Endothelial cell of umbilical vein (primary cell): ENCODE measurements around the gene QSER1. TPM values are rescaled to one million over a fixed set of nuclear protein-coding genes. Genes with fewer than 3 reads are reported as not detected.

Experiments used
- BruUV-seq: library from RNA; stranded (reverse); fragments of 400-500 nt; replicated peaks from 2 replicates; lab custom pipeline; 2021; lab: Mats Ljungman, UMichigan
- CTCF ChIA-PET: fragments of 300-600, 350-600 bp; sonication (Branson Sonifier 250); formaldehyde crosslinking; loops from one replicate; lab custom pipeline; 2021; ENCODE audit warnings: antibody characterized with exemption, inconsistent platforms; lab: Charles Lee
- POLR2A ChIA-PET: fragments of 300-600, 350-600 bp; sonication (Branson Sonifier 250); formaldehyde crosslinking; loops from one replicate; lab custom pipeline; 2021; ENCODE audit warnings: antibody characterized with exemption, inconsistent platforms; lab: Charles Lee
- DNase-seq: peaks from one replicate; pipeline ENCODE4 v3.0.0-alpha.2; 2011; ENCODE audit warnings: low read depth, low spot score
- FAIRE-seq: peaks from 2 replicates; lab custom pipeline; 2011; peaks lifted over from hg19 to GRCh38; lab: Jason Lieb, UNC
- H2AFZ ChIP-seq: 2 replicates; pipeline ENCODE4 v1.6.0; 2012; ENCODE audit warnings: low read depth, low read length, control low read depth, inconsistent platforms
- H3K27ac ChIP-seq: 2 replicates; pipeline ENCODE4 v1.5.1; 2011; ENCODE audit warnings: low read depth, mild to moderate bottlenecking, control low read depth, low read length, moderate library complexity; ENCODE audit not compliant: insufficient read depth
- H3K27me3 ChIP-seq, 2 experiments: 2 replicates each; pipeline versions ENCODE4 v1.6.0 to v1.6.1; 2011; ENCODE audit warnings: low read length in 2 of 2, mixed read lengths in 1 of 2; ENCODE audit not compliant: control insufficient read depth in 2 of 2, insufficient read depth in 2 of 2
- H3K36me3 ChIP-seq, 2 experiments: 2 replicates in 1 of 2; 3 replicates in 1 of 2; pipeline ENCODE4 v1.5.1; 2011; ENCODE audit warnings: low read length in 2 of 2, mild to moderate bottlenecking in 1 of 2, moderate library complexity in 1 of 2; ENCODE audit not compliant: control insufficient read depth in 2 of 2, insufficient read depth in 2 of 2; ENCODE audit errors: extremely low read depth in 1 of 2
- H3K4me1 ChIP-seq: 3 replicates; pipeline ENCODE4 v1.5.1; 2011; ENCODE audit warnings: mild to moderate bottlenecking, low read length; ENCODE audit not compliant: control insufficient read depth, insufficient read depth; ENCODE audit errors: extremely low read depth
- H3K4me2 ChIP-seq: 2 replicates; pipeline ENCODE4 v1.6.1; 2011; ENCODE audit warnings: low read length, control low read depth, mixed read lengths; ENCODE audit not compliant: insufficient read depth
- H3K4me3 ChIP-seq, 3 experiments: fragments of 200-600 bp in 1 of 3; sonication (generic), shearing (Covaris generic) in 1 of 3; replicated peaks in 1 of 3; 2 replicates each; pipeline ENCODE4 v1.5.1; 2011 to 2016; ENCODE audit warnings: control low read depth in 3 of 3, low read length in 3 of 3, mild to moderate bottlenecking in 2 of 3, inconsistent platforms in 1 of 3, low read depth in 1 of 3, moderate library complexity in 1 of 3; ENCODE audit not compliant: insufficient read depth in 1 of 3
- H3K79me2 ChIP-seq: 2 replicates; pipeline ENCODE4 v1.6.0; 2012; ENCODE audit warnings: low read length, inconsistent platforms; ENCODE audit not compliant: control insufficient read depth, insufficient read depth
- H3K9ac ChIP-seq: replicated peaks from 2 replicates; pipeline ENCODE3; 2011; ENCODE audit warnings: low read length, control low read depth; ENCODE audit not compliant: insufficient read depth; ENCODE audit errors: extremely low read depth
- H3K9me1 ChIP-seq: replicated peaks from 3 replicates; pipeline ENCODE4 v1.6.0; 2011; ENCODE audit warnings: mild to moderate bottlenecking, low read length; ENCODE audit not compliant: control insufficient read depth, insufficient read depth; ENCODE audit errors: extremely low read depth
- H3K9me3 ChIP-seq: replicated peaks from 2 replicates; pipeline ENCODE4 v1.5.1; 2012; ENCODE audit warnings: low read length, inconsistent platforms; ENCODE audit not compliant: control insufficient read depth, insufficient read depth
- H4K20me1 ChIP-seq: replicated peaks from 2 replicates; pipeline ENCODE3; 2011; ENCODE audit warnings: mild to moderate bottlenecking, low read length; ENCODE audit not compliant: control insufficient read depth, insufficient read depth; ENCODE audit errors: extremely low read depth
- EZH2 ChIP-seq: IDR thresholded peaks from 2 replicates; pipeline ENCODE4 v1.6.1; 2012; ENCODE audit warnings: borderline replicate concordance, low read depth, mild to moderate bottlenecking, moderate library complexity, low read length, inconsistent platforms; ENCODE audit not compliant: severe bottlenecking
- FOS ChIP-seq: IDR thresholded peaks from 2 replicates; pipeline ENCODE4 v1.6.1; 2011; ENCODE audit warnings: mild to moderate bottlenecking, low read length, moderate library complexity, borderline replicate concordance; ENCODE audit not compliant: insufficient read depth
- GATA2 ChIP-seq: IDR thresholded peaks from 2 replicates; pipeline ENCODE4 v1.7.0; 2011; ENCODE audit warnings: low read depth, mild to moderate bottlenecking, moderate library complexity, mixed read lengths, low read length; ENCODE audit not compliant: insufficient read length, insufficient read depth
- JUN ChIP-seq: IDR thresholded peaks from 2 replicates; pipeline ENCODE4 v1.6.1; 2011; ENCODE audit warnings: borderline replicate concordance, low read depth; ENCODE audit not compliant: insufficient read length, insufficient read depth
- MYC ChIP-seq: IDR thresholded peaks from one replicate; pipeline ENCODE4 v1.6.1; 2011; ENCODE audit warnings: mild to moderate bottlenecking, low read depth, low read length
- POLR2A ChIP-seq: IDR thresholded peaks from 2 replicates; pipeline ENCODE4 v1.6.1; 2012; ENCODE audit warnings: low read depth, mild to moderate bottlenecking, control low read depth, low read length
- POLR2AphosphoS5 ChIP-seq: IDR thresholded peaks from 2 replicates; pipeline ENCODE4 v1.6.1; 2012; ENCODE audit warnings: low read depth, mild to moderate bottlenecking, control low read depth, low read length, moderate library complexity; ENCODE audit not compliant: insufficient read depth
- dilution Hi-C: fragments of 300-500 bp; cut with MboI; formaldehyde crosslinking; loops from one replicate; pipeline ENCODE4 v1.15.0; 2019; ENCODE audit warnings: low sequenced_read_pairs; ENCODE audit not compliant: extremely low pct_ligation_motif_present
- intact Hi-C: fragments of 100-400 bp; cut with micrococcal nuclease; formaldehyde crosslinking; loops from one replicate; pipeline ENCODE4 v1.10.0; 2022
- polyA plus RNA-seq, 4 experiments: library from polyadenylated mRNA; depleted of rRNA in 3 of 4; stranded (reverse) in 3 of 4; unstranded in 1 of 4; fragments of >200 nt; gene quantifications; 2 replicates each; pipeline versions ENCODE4 v1.2.1 to v1.2.3, GENCODE V29; 2011 to 2012; ENCODE audit warnings: missing spikeins in 1 of 4
- total RNA-seq: library from RNA; stranded (reverse); gene quantifications from 2 replicates; pipeline ENCODE4 v1.2.3, GENCODE V29; 2021
- TF ChIP-seq, protein P1 (sequence below), 2 donors: IDR thresholded peaks; 1 replicate in 1 of 2; 2 replicates in 1 of 2; pipeline ENCODE4 v1.5.1; 2011; ENCODE audit warnings: low read length in 2 of 2, mild to moderate bottlenecking in 2 of 2, moderate library complexity in 2 of 2, control low read depth in 1 of 2, inconsistent platforms in 1 of 2, low read depth in 1 of 2; ENCODE audit not compliant: insufficient read depth in 1 of 2; ENCODE audit errors: extremely low read depth in 1 of 2
- TF ChIP-seq, protein P2 (sequence below): IDR thresholded peaks from 2 replicates; pipeline ENCODE4 v1.6.1; 2011; ENCODE audit not compliant: insufficient read depth, insufficient read length

Gene QSER1
- total and polyA plus RNA-seq, 2 donors (not counting 3 experiments of a cell fraction or from before 2014, with no cell fraction given), result 5.5 to 36.6 TPM

DNA sequence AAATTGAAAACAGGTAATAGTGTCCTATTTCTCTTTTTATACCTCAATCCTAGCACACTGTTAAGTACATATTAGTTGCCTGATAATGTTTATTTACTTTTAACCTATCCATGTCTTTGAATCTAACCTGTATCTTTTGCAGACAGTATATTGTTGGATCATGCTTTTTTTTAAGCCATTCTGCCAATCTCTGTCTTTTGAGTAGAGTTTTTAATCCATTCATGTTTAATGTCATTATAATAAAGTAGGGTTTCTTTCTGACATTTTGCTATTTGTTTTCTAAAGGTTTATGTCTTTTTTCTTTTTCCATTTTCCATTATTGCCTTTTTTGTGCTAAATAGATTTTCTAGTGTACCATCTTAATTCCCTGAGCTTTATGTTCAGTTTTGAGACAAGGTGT is 99.3 kb downstream of the QSER1 start:
- Histone ChIP-seq H3K4me3 (no peak overlapping the region), H2AFZ (no peak overlapping the region), H3K4me2 (no peak overlapping the region), H4K20me1 (no peaks in the 10 kb centered on the region), H3K4me1 (no peaks in the 10 kb centered on the region), H3K27me3 (peaks cover 12 to 17% of the 10 kb centered on the region in 2 experiments), H3K9me3 (no peaks in the 10 kb centered on the region), H3K9me1 (no peaks in the 10 kb centered on the region), H3K27ac (no peak overlapping the region), H3K79me2 (no peaks in the 10 kb centered on the region), H3K36me3 (no peaks in the 10 kb centered on the region), H3K9ac (no peak overlapping the region)
- no TSS peak for BruUV-seq
- FAIRE-seq, result no peak
- POLR2A ChIA-PET, result no interaction called here
- intact Hi-C loops, result no loop called here
- dilution Hi-C loops, result no loop called here
- CTCF ChIA-PET, result no interaction called here
- DNase-seq, result no peak
- TF ChIP-seq EZH2, result no peak
- TF ChIP-seq, protein P1, sequence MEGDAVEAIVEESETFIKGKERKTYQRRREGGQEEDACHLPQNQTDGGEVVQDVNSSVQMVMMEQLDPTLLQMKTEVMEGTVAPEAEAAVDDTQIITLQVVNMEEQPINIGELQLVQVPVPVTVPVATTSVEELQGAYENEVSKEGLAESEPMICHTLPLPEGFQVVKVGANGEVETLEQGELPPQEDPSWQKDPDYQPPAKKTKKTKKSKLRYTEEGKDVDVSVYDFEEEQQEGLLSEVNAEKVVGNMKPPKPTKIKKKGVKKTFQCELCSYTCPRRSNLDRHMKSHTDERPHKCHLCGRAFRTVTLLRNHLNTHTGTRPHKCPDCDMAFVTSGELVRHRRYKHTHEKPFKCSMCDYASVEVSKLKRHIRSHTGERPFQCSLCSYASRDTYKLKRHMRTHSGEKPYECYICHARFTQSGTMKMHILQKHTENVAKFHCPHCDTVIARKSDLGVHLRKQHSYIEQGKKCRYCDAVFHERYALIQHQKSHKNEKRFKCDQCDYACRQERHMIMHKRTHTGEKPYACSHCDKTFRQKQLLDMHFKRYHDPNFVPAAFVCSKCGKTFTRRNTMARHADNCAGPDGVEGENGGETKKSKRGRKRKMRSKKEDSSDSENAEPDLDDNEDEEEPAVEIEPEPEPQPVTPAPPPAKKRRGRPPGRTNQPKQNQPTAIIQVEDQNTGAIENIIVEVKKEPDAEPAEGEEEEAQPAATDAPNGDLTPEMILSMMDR (IDR thresholded peaks at IDR 0.05; ENCODE audit: extremely low read depth in 1 of 2, insufficient read depth in 1 of 2, low read depth in 1 of 2, low read length in 2 of 2), result no peak
- TF ChIP-seq GATA2, result no peak
- no peak for TF ChIP-seq POLR2A
- no peak for TF ChIP-seq MYC
- TF ChIP-seq FOS, result no peak
- no peak for TF ChIP-seq POLR2AphosphoS5
- no peak for TF ChIP-seq JUN
- TF ChIP-seq, protein P2, sequence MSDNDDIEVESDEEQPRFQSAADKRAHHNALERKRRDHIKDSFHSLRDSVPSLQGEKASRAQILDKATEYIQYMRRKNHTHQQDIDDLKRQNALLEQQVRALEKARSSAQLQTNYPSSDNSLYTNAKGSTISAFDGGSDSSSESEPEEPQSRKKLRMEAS, result no peak
